GM12865 (cell line): ENCODE measurements around the gene NDST3.

Source experiments
- DNase-seq: peaks from one replicate; pipeline ENCODE4 v3.0.0; 2010; ENCODE audit warnings: low read depth
- H3K4me3 ChIP-seq: 2 replicates; pipeline ENCODE4 v1.5.1; 2011; ENCODE audit warnings: mild to moderate bottlenecking, low read depth, low read length, control low read depth
- CTCF ChIP-seq: IDR thresholded peaks from 2 replicates; pipeline ENCODE4 v1.5.1; 2011; ENCODE audit warnings: low read length, control low read depth, low read depth, inconsistent platforms; ENCODE audit not compliant: insufficient read depth; ENCODE audit errors: missing control alignments

Gene NDST3

GRCh38 chr4:118193421-118193820, 159.1 kb downstream of the NDST3 start:
- DNase-seq = no peak
- H3K4me3 ChIP-seq = no peak overlapping the region
- no peak for TF ChIP-seq CTCF

- H3K4me3 ChIP-seq = no peak overlapping the region
- no peak for TF ChIP-seq CTCF
- no peak for DNase-seq
These were observed 172.3 kb downstream of the NDST3 start for GRCh38 chr4:118206627-118207026.

- no peak overlapping the region for H3K4me3 ChIP-seq
- TF ChIP-seq CTCF = no peak
- no peak for DNase-seq
These were observed 178.8 kb downstream of the NDST3 start for GRCh38 chr4:118213101-118213500.

- no peak for DNase-seq
- no peak for TF ChIP-seq CTCF
These were observed 181.5 kb downstream of the NDST3 start for GRCh38 chr4:118215826-118216225.

GRCh38 chr4:118221227-118221800, 187.0 kb downstream of the NDST3 start:
- no peak for TF ChIP-seq CTCF
- DNase-seq = no peak
- no peak overlapping the region for H3K4me3 ChIP-seq

More at GRCh38 chr4:118215826-118216225, 181.5 kb downstream of the NDST3 start:
- no peak overlapping the region for H3K4me3 ChIP-seq

GRCh38 chr4:118224243-118224829, 190.1 kb downstream of the NDST3 start:
- no peak overlapping the region for H3K4me3 ChIP-seq
- peak; percentile 34 for TF ChIP-seq CTCF
- DNase-seq = peak; percentile 53

GRCh38 chr4:118225511-118225910, 191.2 kb downstream of the NDST3 start:
- no peak for DNase-seq
- no peak overlapping the region for H3K4me3 ChIP-seq
- no peak for TF ChIP-seq CTCF
